Astrocyte of the spinal cord (primary cell): ENCODE data around the gene THAP10.

Experiments used
- DNase-seq: peaks from one replicate; pipeline ENCODE4 v3.0.0; 2011; ENCODE audit warnings: low read depth, low spot score
- H3K4me3 ChIP-seq: 2 replicates; pipeline ENCODE4 v1.5.1; 2011; ENCODE audit warnings: low read depth, mild to moderate bottlenecking, low read length, moderate library complexity
- in situ Hi-C: cut with HindIII; loops from 2 replicates; pipeline ENCODE4 v1.10.0; 2017; ENCODE audit warnings: low sequenced_read_pairs
- TF ChIP-seq, protein P1 (sequence below): IDR thresholded peaks from 2 replicates; pipeline ENCODE4 v1.5.1; 2012; ENCODE audit warnings: low read depth, mild to moderate bottlenecking, low read length, inconsistent platforms

Gene THAP10

DNA sequence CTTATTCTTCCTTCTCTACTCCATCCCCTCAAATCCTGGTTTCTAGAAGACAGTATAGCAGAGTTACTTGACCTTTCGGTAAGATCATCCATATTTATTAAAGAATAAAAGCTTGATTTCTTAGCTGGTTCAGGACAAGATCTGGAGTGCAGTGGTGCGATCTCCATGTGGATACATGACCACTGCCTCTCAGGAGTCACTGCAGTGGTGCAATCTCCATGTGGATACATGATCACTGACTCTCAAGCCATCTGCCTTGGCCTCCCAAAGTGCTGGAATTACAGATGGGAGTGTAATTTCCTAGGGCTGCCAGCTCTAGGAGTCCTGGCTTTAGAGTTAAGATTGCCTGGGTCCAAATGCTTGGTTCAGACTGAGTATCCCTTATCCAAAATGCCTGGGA lies 54.8 kb downstream of the THAP10 start:
- no peak for DNase-seq
- no peak overlapping the region for H3K4me3 ChIP-seq
- TF ChIP-seq, protein P1, sequence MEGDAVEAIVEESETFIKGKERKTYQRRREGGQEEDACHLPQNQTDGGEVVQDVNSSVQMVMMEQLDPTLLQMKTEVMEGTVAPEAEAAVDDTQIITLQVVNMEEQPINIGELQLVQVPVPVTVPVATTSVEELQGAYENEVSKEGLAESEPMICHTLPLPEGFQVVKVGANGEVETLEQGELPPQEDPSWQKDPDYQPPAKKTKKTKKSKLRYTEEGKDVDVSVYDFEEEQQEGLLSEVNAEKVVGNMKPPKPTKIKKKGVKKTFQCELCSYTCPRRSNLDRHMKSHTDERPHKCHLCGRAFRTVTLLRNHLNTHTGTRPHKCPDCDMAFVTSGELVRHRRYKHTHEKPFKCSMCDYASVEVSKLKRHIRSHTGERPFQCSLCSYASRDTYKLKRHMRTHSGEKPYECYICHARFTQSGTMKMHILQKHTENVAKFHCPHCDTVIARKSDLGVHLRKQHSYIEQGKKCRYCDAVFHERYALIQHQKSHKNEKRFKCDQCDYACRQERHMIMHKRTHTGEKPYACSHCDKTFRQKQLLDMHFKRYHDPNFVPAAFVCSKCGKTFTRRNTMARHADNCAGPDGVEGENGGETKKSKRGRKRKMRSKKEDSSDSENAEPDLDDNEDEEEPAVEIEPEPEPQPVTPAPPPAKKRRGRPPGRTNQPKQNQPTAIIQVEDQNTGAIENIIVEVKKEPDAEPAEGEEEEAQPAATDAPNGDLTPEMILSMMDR = no peak
- in situ Hi-C loops = no loop called here

DNA sequence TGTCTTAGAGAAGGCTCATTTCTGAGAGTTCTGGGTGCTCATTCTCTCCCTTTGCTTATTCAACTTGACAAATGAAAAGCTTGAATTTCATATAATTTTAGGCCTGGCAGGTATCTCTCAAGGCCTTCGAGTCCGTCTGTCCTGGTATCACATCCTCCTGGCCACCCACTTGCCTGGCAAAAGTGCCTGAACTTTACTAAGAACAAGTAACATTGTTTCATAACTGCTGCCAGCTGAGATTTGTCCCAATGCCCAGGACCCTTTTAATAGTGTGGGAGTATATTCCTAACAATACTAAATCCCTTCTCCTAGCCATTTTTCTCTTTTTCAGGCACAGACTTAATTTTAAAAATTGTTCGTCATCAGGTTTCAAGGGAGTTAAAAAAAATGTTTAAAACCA lies 56.4 kb downstream of the THAP10 start:
- in situ Hi-C loops = no loop called here
- no peak overlapping the region for H3K4me3 ChIP-seq
- no peak for DNase-seq
- TF ChIP-seq, protein P1 = no peak

DNA sequence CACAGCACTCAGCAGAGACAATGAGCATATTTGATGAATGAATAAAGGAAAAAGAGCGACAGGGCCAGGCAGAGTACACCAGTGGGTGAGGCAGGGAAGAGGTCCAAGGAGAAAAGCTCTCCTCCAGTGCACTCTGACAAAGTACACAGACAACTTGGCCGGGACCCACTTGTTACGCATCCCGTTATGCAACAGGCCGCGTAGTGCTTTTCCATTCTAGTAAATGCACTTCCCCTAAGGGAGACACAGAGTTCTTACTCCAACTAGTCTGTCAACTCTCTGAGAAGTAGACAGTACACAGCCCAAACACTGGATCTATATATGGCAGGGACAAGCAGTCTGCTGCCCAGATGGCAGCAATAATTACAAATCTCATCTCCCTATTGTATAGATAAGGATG lies 56.8 kb downstream of the THAP10 start:
- no peak overlapping the region for H3K4me3 ChIP-seq
- no peak for DNase-seq
- in situ Hi-C loops = no loop called here
- TF ChIP-seq, protein P1 = no peak

DNA sequence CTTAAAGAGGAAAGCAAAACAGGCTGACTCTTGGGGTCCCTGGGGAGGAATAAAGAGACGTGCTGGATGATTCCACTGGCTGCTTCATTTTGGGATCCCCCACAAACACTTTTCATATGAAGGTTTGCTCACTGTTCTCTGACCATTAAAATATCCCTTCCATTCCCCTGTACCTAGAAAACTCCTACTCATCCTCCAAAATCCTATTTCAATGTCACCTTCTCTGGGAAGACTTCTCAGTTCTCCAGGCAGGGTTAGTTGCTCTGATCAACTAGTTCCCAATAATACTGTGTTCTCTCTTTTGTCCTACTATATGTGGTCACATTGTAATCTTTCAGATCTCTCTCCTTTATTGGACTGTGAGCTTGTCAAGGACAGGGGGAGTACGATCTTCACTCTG lies 57.2 kb downstream of the THAP10 start:
- DNase-seq = no peak
- in situ Hi-C loops = no loop called here
- H3K4me3 ChIP-seq = no peak overlapping the region
- TF ChIP-seq, protein P1 = no peak

DNA sequence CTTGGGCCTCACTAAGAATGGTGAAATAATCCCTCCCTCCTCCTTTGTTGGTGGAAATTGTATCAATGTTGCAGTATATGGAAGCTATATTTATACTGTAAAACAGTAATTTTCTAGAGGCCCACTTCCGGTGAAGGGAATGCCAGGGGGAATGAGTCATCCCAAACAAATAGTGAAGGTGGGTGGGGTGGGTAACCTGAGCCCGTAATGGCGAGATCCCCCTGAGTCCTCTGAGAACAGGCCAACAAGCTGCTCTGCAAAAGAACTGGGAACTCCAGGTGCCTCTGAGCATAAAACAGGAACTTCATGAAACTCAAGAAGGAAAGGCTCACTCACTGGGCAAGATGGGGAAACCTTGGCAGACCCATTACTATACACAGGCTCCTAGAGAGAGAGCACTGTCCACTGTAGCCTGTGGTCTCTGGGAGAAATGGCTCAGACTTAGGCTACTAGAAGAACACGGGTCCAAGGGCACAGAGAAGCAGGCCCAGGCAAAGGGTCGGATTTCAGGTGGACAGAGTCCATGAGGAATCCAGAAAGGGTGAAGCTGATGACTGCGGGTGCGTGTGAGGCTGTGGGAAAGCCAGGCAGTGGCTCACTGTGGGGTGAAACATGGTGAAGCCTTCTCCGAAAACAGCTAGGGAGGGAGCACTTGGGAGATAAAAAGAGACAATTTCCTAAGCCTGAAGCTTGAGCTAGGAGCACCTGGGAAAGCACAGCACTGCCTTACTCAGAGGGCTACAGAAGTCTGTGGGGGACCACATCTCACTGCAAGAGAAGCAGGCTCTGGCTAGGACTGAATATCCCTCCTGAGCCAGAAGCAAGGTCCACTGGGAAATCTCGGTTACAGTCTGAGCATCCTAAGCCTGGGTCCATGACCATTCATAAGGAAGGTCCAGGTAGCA lies 58.1 kb downstream of the THAP10 start:
- in situ Hi-C loops = no loop called here
- TF ChIP-seq, protein P1 = no peak
- peak; percentile 87 for DNase-seq
- H3K4me3 ChIP-seq = no peak overlapping the region

DNA sequence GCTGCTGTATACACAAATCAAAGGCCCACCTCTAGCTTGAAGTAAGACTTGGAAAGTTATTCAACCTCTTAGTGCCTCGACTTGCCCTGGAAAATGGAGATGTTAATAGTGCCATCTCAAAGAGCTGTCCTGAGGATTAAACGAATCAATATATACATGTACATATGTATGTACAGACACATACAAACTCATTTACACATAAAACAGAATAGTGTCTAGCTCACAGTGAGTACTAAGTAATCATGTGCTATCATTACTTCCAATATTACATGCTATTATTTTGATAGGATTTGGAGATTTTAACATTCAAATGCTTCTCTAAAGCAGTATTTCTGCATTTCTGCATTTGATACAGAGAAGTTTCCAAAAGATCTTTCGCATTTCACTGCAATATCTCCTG lies 58.8 kb downstream of the THAP10 start:
- in situ Hi-C loops = no loop called here
- TF ChIP-seq, protein P1 = no peak
- DNase-seq = no peak

More for the DNA sequence above, 58.8 kb downstream of the THAP10 start:
- H3K4me3 ChIP-seq = no peak overlapping the region
